K562 (cell line): ENCODE measurements around the gene TF. TPM values are rescaled to one million over a fixed set of nuclear protein-coding genes. Genes with fewer than 3 reads are reported as not detected.

ENCODE experiments used
- polyA plus RNA-seq, 8 experiments: library from polyadenylated mRNA; depleted of rRNA in 4 of 8; stranded (reverse) in 5 of 8; unstranded in 3 of 8; fragments of >200 nt; fragmentation: Nextera tagmentation in 2 of 8; fragmentation: Illumina TruSeq in 1 of 8; extraction: Ambion mirVana in 2 of 8; extraction: Trizol in 1 of 8; gene quantifications; 2 replicates each; pipeline versions ENCODE4 v1.2.1 to v1.2.3, GENCODE V29; 2011 to 2014; ENCODE audit warnings: inconsistent platforms in 1 of 8, missing spikeins in 1 of 8
- total RNA-seq, 7 experiments: library from RNA; depleted of rRNA in 6 of 7; stranded (reverse); fragments of >200 nt in 6 of 7; fragmentation: Illumina TruSeq in 2 of 7; extraction: Trizol in 2 of 7; gene quantifications; 2 replicates each; pipeline versions ENCODE4 v1.2.1 to v1.2.3, GENCODE V29; 2011 to 2021; ENCODE audit warnings: low replicate concordance in 1 of 7
- TF ChIP-seq, protein P1 (sequence below), 2 experiments: fragments of 450-650 bp; formaldehyde crosslinking in 1 of 2; IDR thresholded peaks; 2 replicates each; pipeline versions ENCODE4 v1.4.0 to v1.6.1; 2014 to 2020; ENCODE audit warnings: mild to moderate bottlenecking in 2 of 2, borderline replicate concordance in 1 of 2, low read depth in 1 of 2

The TF gene
- total and polyA plus RNA-seq, 9 of the 15 experiments (the other 6 are each of a cell fraction or from before 2014, with no cell fraction given), result 0.09 to 9.2 (median 3.1) TPM

DNA sequence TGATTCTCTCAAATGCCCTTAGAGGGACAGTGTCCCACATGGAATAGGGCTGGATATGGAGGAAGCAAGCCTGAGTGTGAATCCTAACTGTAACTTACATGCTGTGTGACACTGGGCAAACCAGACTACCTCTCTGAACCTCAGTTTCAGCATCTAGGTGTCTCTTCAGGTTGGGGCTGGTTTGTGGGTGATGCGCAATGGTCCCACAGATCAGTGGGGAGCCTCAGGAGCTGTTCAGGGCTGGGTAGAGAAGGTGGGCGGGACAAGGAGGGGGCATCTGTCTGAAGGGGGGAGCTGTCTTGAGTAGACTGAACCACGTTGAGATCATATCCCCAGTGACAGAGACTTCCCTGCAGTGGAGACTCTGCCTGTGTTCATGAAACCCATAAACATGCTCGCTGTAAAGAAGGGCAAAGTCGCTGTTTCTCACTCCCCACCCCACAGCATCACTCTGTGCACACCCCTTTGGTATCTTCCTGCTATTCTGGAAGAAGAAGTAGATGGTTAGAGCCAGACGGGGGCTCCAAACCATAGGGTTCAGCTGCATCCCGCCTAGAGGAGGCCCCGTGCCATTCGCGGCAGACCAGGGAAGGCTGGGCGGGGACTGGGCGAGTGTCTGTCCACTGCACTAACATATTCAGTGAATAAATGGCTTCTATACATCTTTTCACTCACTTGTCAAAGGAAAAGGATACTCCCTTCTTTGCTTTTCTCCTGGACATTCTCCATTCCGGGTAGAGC lies 87.9 kb downstream of the TF start (continued):
- TF ChIP-seq, protein P1, sequence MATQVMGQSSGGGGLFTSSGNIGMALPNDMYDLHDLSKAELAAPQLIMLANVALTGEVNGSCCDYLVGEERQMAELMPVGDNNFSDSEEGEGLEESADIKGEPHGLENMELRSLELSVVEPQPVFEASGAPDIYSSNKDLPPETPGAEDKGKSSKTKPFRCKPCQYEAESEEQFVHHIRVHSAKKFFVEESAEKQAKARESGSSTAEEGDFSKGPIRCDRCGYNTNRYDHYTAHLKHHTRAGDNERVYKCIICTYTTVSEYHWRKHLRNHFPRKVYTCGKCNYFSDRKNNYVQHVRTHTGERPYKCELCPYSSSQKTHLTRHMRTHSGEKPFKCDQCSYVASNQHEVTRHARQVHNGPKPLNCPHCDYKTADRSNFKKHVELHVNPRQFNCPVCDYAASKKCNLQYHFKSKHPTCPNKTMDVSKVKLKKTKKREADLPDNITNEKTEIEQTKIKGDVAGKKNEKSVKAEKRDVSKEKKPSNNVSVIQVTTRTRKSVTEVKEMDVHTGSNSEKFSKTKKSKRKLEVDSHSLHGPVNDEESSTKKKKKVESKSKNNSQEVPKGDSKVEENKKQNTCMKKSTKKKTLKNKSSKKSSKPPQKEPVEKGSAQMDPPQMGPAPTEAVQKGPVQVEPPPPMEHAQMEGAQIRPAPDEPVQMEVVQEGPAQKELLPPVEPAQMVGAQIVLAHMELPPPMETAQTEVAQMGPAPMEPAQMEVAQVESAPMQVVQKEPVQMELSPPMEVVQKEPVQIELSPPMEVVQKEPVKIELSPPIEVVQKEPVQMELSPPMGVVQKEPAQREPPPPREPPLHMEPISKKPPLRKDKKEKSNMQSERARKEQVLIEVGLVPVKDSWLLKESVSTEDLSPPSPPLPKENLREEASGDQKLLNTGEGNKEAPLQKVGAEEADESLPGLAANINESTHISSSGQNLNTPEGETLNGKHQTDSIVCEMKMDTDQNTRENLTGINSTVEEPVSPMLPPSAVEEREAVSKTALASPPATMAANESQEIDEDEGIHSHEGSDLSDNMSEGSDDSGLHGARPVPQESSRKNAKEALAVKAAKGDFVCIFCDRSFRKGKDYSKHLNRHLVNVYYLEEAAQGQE (IDR thresholded peaks at IDR 0.05; ENCODE audit: borderline replicate concordance), result peak; percentile 39; the same call in 1 of the 2 replicates
- TF ChIP-seq, protein P1 (CRISPR knock-in tag; IDR thresholded peaks at IDR 0.05; ENCODE audit: low read depth), result no peak
